Stimulated activated CD8-positive, alpha-beta memory T cell treated with anti-CD3 and anti-CD28 coated beads, Interleukin-12 subunit alpha, Interleukin-12 subunit beta, amount 100 ng/mL, for 1 hour (primary cell): ENCODE results near the gene UQCR11.

Experiments
- DNase-seq: peaks from one replicate; pipeline ENCODE4 v3.0.0-alpha.2; 2020; ENCODE audit warnings: low read depth

Gene UQCR11

DNA sequence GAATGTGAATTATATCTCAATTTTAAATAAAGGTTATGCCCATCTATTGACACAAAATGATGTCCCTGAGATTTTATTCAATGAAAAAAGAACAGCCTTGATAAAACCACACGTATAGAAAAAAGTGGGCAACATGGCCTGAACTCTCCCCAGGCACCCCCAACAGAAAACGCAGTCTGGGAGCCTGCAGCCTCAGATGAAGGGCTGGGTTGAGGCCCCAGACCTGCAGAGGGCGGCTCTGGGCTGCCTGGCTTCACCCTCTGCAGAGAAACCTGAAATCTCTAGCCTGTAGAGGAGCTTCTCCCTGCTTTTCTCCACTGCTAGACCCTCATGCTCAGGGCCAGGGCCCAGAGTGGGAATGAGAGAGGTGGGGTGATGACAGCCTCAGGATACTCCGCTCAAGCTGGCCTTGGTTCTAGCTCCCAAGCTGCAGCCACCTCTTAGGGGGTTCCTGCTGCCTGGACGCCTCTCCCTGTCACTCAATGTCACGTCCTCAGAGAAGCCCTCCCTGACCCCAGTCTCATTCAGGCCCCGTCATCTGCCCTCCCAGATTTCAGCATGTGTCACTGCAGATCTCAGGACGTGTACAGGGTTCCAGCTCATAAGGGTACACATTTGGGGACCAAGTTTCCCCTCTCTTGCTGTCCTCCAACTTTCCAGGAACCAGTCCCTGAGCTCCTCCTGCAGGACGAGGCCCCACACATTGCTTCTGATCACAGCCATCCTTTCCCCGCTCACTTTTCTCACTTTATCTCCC lies 14.4 kb downstream of the UQCR11 start:
- no peak for DNase-seq

DNA sequence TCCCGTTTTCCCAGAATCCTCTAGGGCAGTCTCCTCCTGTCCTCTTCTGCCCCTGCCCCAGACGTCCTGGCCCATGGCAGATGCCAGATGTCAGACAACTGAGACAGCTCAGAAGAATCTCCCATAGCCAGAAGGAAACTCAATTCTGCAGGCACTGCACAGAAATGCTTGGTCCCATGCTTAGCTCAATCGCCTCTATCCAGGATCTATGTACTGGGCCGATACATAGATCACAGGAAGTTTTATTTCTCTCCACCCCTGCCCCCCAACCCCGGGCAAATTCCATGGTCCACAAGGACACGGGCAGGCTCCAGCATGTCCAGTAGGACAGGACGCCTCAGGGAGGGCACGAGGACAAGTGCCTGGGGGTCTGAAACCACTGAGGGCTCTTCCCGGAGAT lies 17.4 kb downstream of the UQCR11 start:
- DNase-seq, result no peak

DNA sequence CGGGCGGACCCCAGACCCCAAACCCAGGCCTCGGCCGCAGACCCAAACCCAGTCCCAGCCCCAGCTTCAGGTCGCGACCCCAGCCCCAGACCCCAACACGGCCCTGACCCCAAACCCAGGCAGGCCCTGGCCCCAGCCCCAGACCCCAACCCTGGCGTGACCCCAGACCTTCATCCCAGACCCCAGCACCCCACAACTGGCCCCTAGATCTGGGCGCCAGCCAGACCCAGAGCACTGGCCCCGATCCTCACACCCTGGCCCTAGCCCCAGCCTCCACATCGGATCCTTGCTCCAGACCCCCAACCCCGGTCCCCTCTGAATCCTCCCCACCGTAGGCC lies 20.1 kb downstream of the UQCR11 start:
- DNase-seq, result no peak

DNA sequence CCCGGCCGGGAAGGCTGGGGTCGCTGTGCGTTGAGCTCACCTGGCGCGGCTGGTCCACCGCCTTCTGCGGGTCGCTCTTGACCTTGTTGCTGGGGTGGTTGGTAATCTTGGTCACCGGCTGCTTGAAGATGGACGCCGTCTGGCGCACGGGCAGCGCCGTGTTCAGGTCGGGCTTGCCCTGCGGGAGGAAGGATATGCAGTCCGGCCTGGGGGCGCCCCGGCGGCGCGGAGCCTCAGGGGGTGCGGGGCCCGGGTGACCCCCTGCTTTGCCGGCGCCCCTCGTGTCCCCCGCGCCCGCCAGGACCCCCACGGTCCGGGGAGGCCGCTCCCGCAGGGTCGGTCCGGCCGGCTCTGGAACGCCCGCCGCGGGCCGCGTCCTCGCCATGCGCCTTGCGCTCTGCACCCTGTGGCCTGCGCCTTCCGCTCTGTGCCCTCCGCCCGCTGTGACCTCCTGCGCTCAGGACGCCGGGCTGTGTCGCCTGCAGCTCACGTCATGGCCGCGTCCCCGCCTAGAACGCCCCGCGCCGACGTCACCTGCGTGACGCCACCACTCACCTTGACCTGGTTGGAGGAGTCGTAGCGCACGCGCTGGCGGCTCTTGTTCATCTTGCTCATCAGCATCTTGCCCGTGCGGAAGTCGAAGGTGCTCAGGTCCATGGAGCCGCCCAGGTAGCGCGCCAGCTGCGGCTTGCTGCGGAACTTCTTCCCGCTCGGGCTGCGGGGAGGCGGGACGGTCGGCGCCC lies 20.6 kb downstream of the UQCR11 start:
- DNase-seq, result no peak

DNA sequence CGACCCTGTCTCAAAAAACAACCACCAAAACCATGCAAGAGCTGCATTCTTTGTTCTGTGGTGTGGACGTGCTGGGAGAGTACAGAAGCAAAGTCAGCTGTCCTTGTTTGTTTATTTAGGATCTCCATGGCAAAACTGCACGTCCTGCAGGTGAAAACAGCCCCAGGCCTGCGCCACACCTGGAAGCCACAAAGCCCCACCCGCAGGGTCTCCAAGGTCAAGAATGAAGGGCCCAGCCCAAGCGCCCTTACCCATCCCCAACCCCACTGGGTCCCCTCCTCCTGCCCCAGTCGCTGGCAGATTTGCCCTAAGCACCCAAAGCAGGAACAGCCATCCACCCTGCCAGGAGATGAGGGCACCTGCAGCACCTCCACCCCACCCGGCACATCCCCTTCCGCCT lies 23.1 kb downstream of the UQCR11 start:
- DNase-seq, result no peak

DNA sequence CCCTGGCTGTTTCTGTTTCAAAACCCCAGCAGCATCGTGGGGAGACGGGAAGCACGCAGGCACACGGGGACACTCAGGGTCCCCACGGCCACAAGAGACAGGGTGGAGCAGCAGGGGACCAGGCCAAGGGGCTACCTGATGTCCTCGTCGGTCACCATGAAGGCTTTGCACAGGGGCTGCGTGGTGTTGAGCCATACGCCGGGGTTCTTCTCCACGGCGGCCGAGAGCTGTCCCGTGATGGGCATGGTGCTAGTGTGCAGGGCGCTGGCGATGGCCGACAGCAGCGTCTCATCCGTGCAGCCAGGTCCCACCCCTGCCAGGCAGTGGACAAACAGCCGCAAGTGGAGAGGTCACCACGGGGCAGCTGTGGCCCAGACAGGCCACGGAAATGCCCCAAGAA lies 24.3 kb downstream of the UQCR11 start:
- no peak for DNase-seq

DNA sequence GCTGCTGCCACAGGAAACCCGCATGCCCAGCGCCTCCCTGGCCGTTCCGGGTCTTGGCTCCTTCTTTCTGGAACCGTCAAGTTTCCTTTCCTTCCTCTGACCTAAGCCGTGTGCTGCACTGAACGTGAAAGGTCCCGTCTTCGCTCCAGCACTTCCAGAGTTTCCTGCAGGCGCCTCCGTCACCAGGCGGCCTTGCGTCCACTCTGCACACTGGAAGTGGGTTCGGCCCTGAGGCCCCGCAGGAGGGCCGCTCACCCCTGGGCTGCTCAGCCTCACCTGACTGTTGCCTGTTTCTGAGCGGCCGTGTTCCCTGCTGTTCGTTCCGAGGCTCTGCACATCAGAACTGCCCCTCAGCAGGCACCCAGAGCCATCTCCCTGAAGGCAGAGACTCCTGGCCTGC lies 24.9 kb downstream of the UQCR11 start:
- no peak for DNase-seq

DNA sequence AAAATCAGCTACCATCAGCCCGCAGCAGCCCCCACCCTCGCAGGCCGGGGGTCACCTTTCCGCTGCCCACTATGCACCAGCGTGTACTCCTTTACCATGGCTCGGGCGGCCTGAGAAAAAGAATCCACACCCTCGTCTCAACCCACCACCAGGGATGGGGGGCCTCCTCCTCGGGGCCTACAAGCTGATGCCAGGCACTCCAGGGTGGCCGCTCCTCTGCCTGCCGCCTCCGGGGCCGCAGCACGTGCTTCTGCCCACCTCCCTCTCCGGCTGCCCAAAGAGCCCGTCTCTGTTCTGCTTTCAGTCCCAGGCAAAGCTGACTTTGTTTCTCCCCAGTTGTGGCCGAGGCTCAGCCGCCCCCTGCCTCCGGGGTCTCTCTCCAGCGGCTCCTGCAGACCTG lies 26.0 kb downstream of the UQCR11 start:
- DNase-seq, result no peak

DNA sequence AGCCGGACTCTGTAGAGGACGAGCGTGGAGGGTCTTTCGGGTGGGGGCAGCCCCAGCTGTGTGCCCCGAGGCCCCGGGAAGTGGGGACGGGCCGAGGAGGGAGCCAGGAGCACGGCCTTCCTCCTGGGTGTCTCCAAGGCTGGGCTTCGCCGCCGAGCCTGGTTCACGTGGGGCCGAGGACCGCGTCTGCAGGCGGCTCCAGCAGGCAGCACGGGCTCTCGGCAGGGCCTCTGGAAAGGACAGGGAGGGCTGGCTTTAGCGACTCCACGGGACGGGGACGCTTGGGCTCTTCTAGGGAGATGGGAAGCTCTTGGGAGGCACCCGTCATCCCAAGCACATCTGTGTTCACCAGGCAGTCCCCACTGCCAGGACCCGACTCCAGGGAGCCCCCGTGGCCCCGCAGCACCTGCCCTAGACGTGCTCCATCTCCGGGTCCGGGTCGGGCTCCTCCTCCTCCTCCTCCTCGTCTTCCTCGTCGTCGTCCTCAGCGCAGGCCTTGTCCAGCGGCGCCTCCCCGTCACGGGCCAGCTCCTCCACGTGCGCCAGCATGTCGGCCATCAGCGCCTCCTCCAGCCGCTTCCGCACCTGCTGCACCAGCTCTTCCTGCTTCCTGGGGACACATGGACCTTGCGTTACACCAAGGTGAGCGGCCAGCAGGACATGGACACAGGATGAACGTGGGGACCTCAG lies 27.2 kb downstream of the UQCR11 start:
- DNase-seq, result no peak

DNA sequence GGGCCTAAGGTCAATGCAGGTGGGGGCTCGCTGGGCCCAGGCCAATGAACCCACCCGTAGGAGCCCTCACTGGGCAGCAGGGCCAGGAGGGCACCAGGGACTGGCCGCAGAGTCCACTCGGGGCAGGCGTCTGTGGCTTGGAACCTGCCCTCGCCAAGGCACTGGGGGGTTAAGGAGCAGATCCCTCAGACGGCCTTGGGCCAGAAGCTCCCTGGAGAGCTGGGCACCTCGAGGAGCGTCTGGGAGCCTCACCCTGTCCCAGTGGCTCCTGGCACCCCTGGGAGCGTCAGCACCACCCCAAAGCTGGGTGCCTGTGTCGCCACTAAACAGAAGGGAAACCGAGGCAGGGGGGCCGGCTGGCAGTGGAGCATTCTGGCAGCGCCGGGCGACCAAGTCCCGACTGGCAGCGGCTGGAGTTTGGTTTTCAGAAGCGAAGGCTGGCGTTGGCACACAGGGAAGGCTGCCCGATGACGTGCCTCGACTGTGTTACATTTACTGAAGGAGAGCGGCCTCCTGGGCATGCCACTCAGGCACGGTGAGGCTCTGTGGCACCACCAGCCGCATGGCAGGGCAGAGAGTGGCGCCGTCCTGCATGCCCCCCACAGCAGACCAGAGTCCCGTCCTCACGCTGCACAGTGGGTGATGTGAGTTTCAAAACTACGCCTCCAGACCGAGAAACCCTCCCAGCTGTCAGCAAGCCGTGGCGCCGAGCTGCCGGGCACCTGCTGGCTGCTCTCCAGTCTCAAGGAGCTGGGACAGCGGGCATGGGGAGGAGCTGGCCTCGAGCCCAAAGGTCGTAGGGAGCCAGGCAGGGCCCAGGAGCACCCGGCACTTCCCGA lies 28.0 kb downstream of the UQCR11 start:
- DNase-seq, result no peak

DNA sequence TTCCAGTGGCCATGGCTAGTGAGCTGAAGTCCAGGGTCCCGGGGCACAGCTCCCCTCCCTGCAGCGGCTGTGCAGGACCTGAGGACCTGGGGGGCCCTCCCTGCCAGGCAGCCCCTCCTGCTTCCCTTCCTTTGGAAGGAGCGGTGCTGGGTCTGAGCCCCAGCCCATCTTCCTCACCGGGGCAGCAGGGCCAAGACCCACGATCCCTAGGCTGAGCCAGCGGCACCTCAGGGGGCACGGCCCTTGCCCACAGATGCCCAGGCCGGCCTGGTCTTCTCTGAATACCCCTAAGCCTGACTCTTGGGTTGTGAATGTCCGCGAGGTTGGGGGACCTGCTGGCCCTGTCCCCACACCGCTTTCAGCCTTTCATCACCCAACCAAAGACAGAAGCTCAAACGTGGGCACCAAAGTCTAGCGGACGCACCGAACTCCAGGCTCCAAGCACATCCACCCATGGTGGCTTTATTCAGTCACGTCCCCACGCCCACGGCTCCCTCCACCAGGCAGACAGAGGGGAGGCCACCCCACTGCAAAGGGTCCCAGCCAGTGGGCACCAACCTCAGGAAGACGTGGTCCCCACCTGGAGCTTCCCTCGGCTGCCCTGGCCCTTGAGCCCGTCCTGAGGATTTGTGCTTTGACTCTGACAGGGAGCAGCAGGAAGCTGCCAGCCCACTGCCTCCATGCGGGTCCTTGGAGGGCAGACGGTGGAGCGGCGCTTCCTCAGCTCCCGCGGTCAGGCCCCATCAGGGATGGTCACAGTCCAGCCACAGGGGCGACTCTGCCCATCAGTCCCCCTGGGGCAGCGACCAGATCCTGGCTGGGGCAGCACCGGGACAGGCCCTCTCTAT lies 28.8 kb downstream of the UQCR11 start:
- DNase-seq, result no peak

DNA sequence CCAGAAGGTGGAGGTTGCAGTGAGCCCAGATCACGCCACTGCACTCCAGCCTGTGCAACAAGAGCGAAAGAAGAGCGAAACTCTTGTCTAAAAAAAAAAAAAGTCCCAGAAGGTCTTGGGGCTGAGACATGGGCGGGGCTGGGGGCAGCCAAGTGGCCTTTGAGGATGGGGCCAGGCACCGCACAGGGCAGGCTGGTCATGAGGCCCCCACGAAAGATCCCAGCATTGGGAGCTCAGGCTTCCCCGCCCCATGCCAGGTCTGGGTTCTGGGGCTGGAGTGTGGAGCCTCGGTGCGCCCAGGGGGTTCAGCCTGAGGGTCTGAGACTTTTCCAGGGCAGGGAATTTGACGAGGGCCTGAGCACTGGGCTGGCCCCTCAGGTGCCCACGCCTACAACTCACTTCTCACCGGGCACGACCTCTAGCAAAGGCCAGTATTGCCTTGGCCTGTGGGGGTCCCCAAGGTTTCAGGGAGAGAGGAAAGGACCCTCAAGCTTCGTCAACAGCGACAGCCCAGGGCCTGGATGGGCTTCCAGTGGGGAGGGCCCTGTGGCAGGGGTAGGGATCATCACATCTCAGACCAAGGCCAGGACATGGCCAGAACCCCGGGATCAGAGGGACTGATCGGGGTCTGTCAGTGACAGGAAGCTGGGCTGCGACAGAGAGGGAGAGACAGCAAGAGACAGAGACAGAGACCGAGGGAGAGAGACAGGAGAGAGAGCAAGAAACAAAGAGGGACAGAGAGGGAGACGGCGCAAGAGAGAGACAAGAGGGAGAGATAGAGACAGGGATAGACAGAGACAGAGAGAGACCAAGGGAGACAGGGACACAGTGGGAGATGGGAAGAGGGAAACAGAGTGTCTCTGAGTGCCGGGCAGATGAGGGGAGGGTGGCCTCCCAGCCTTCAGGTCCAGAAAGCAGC lies 29.7 kb downstream of the UQCR11 start:
- DNase-seq, result no peak

DNA sequence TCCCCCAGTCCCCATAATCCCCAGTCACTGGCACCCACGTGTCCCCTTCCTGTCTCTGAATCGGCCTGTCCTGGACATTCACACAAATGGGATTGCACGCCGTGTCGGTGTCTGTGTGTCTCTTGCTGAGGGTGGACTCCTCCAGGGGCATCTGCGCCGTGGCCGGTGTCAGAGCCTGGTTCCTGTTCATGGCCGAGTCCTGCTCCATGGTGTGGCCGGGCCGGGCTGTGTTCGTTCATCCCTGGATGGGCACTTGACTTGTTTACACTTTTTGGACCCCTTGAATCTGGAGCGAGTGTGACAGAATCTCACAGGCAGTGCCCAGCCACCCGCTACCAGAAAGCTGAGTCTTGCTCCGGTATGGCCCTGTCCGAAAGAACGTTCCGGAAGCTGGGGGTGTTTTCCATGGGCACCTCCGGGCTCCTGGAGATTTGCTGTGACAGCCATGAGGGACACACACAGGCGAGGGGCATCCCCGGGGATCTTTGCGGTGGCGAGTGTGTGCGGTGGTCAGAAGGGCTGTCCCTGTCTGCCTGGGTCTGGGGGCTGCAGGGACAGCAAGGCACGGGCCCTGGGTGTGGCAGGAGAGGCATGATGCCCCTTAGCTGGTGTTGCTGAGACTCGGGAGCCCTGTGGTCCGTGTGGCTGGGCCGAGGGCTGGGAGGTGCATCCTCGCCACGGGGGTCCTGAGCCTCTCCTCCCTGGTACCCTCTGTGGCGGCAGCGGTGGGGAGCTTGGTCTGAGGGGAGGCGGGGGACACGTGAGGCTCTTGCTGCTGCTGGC lies 30.7 kb downstream of the UQCR11 start:
- no peak for DNase-seq

DNA sequence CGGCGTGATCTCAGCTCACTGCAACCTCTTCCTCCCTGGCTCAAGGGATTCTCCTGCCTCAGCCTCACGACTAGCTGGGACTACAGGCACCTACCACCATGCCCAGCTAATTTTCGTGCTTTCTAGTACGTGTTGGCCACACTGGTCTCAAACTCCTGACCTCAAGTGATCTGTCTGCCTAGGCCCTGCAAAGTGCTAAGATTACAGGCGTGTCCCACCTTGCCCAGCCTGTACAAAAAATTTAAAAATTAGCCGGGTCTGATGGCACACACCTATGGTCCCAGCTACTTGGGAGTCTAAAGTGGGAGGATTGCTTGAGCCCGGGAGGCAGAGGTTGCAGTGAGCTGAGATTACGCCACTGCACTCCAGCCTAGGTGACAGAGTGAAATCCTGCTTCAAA lies 32.5 kb downstream of the UQCR11 start:
- DNase-seq, result no peak

DNA sequence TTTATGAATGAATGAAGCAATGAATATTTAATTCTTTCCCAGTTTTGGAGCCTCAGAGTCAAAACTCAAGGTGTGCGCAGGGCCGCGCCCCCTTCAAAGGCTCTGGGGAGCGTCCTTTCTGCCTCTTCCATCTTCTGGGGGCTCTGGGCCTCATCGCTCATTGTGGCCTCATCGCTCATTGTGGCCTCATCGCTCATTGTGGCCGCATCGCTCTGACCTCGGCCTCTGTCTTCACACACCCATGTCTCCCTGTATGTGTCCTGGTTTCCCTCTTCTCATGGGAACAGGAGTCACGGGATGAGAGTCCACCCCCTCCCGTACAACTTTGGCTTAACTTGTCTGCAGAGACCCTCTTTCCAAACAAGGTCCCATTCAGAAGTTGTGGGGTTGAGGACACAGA lies 33.9 kb downstream of the UQCR11 start:
- no peak for DNase-seq

DNA sequence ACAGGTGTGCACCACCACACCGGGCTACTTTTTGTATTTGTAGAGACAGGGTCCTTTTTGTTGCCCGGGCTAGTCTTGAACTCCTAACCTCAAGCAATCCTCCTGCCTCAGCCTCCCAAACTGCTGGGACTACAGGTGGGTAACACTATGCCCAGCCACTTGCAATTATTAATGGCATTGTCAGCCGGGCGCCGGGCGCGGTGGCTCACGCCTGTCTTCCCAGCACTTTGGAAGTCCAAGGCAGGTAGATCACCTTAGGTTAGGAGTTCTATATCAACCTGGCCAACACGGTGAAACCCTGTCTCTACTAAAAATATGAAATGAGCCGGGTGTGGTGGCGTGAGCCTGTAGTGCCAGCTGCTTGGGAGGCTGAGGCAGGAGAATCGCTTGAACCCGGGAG lies 34.4 kb downstream of the UQCR11 start:
- no peak for DNase-seq

DNA sequence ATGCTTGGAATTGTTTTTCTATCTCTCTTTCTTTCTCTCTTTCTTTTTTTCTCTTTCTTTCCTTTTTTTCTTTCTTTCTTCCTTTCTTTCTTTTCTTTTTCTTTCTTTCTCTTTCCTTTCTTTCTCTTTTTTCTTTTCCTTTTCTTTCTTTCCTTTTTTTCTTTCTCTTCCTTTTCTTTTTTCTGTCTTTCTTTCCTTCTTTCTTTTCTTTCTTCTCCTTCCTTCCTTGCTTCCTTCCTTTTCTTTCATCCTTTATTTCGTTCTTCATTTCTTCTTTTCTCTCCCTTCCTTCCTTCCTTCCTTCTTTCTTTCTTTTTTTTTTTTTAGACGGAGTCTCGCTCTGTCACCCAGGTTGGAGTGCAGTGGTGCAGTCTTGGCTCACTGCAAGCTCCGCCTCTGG lies 35.3 kb downstream of the UQCR11 start:
- no peak for DNase-seq

DNA sequence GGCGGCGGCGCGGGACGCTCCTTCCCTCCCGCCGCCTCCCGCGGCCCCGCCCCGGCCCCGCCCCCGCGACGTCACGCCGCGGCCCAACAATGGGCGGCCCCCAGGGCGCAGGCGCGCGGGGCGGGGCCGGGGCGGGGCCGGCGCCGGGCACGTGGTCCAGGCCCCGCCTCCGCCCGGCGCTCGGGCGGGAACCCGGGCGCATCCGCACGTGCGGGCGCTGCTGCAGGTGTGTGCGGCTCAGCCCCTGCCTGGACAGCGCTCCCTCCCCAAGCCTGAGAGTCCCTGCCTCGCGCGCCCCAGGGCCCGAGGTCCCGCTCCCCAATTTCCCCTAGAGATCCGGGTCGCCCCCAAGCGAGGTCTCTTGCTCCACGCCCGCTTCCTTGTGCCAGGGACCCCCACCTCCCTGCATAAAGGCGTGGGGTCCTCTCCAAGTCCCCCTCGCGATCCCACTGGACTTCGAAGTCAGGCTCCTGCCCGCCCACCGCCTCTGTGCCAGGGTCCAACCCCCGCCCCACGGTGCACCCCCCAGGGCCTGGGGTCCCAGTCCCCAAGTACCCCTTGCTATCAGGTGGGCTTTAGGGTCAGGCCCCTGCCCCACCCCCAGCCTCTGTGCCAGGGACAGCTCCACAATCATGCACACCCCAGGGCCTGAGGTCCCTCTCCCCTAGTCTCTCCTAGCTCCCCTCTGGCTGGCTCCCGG lies 36.8 kb downstream of the UQCR11 start, which contains the start of gene MEX3D:
Gene MEX3D, minus strand, starts transcription at position 6 of the 700 bp plus-strand sequence. CDS start 267 bp downstream, outside the sequence.
- peak; percentile 71 for DNase-seq

DNA sequence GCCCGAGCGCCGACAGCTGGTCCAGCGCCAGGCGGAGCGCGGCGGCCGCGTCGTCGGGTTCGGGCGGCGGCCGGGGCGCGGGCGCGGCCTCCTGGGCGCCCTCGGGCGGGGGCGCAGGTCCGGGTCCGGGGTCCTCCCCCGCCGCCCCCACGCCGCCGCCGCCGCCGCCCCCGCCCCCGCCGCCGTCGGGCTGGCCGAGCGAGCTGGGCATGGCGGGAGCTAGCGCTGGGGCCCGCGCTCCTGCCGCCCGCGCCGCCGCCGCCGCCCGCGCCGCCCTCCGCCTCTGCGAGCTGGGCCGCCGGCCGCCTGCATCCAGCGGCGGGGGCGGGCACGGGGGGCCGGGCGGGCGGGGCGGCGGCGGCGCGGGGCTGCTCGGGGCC lies 37.4 kb downstream of the UQCR11 start:
- no peak for DNase-seq
